ENCODE data around the gene FBF1.

The FBF1 gene

GRCh38 chr17:75901727-75902126, 39.1 kb downstream of the FBF1 start:
- DNase-seq (ENCODE audit: low read depth) = no peak
- no peak for TF ChIP-seq CTCF (IDR thresholded peaks at IDR 0.05; ENCODE audit: low read depth, low read length, missing control alignments)
- no peak overlapping the region for H3K4me3 ChIP-seq (ENCODE audit: low read depth, low read length)
- in situ Hi-C loops (cut with HindIII; ENCODE audit: low sequenced_read_pairs) = no loop called here

DNA sequence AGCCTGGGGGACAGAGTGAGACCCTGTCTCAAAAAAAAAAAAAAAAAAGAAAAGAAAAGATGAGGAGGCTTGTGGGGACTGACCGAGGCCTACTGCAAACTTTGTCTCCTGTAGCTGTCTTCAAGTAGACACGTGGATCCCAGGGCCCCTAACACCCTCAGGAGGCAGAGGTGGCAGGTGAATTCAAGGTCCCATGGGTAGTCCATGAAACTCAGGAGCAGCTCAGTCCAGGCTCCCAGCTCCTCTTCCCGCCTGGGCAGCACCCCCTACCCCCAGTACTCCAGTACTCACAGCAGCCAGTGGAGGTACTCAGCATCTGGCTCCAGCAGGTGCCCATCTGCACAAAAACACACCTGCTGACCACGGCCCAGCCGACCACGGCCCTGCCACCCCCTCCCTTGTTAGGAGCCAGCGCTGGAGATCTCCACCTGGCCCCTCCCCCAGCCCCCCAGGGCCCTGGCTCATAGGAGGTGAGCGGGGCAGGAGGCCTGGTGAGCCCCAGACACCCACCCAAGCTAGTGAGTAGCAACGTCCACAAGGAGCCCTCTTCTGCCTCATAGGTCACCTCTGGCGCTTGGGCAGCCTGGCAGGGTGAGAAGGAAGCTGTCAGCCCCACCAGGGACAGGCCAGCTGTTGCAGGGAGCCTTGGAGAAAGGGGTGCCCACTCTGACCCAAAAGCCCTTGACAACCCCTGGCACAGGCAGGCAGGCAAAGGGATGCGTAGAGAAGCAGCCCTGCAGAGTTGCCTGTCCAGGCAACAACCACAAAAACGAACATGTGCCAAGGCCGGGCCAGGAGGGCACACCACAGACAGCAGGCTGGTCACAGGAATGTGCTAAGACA, 39.9 kb downstream of the FBF1 start:
- H3K4me3 ChIP-seq (ENCODE audit: low read depth, low read length) = no peak overlapping the region
- DNase-seq (ENCODE audit: low read depth) = no peak
- in situ Hi-C loops (cut with HindIII; ENCODE audit: low sequenced_read_pairs) = no loop called here
- TF ChIP-seq CTCF (IDR thresholded peaks at IDR 0.05; ENCODE audit: low read depth, low read length, missing control alignments) = no peak

DNA sequence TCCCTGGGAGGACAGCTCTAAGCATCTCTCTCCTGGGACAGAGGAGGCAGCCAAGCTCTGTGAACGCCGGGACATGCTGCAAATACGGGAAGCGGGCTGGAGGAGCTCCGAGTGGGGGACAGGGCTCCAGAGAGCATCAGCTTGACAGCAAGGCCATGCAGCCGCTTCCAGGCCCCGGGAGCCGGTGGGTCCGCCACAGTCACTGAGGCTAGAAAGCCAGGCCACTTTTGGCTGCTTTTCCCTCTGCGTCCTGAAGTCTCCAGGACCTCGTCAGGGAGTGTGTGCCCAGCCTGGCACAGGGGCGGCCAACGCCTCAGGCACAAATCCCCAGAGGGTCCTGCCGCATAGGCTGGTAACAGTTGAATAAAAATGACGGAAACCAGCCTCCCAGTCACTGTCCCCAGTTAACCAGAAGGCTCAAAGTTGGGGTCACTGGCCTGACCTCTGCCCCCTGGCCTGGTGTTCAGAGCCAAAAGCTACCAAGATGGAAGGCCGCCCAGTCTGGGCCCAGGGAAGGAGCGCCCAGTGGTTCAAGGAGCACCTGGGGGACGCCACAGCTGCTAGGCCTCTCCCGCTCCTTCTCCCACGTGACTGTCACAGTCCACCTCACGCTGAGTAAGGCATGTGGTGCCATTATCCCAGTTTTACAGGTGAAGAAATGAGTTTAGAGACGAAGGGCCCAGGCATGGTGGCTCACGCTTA, 40.9 kb downstream of the FBF1 start:
- no peak overlapping the region for H3K4me3 ChIP-seq (ENCODE audit: low read depth, low read length)
- in situ Hi-C loops (cut with HindIII; ENCODE audit: low sequenced_read_pairs) = no loop called here
- DNase-seq (ENCODE audit: low read depth) = no peak
- no peak for TF ChIP-seq CTCF (IDR thresholded peaks at IDR 0.05; ENCODE audit: low read depth, low read length, missing control alignments)

DNA sequence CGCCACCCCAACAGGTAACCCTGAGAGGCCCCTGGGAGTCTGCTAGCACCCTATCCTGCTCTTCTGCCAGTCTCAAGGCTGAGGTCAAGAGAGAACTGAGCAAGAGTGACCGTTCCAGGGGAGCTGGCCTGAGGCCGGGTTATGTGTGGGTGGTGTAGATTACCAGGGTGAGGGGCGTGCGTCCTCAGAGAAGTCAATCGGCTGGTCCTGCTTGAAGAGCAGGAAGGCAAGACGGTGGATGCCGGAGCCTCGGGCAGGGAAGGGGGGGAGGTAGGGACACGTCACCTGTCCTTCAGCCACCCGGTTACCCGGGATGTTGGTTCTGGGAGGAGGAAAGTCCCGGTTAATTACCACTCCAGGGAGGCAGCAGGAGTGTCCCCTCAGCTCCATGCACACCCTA, 41.5 kb downstream of the FBF1 start:
- no peak for DNase-seq (ENCODE audit: low read depth)
- no peak overlapping the region for H3K4me3 ChIP-seq (ENCODE audit: low read depth, low read length)
- in situ Hi-C loops (cut with HindIII; ENCODE audit: low sequenced_read_pairs) = no loop called here
- TF ChIP-seq CTCF (IDR thresholded peaks at IDR 0.05; ENCODE audit: low read depth, low read length, missing control alignments) = no peak

GRCh38 chr17:75898791-75899190, 42.1 kb downstream of the FBF1 start:
- TF ChIP-seq CTCF (IDR thresholded peaks at IDR 0.05; ENCODE audit: low read depth, low read length, missing control alignments) = no peak
- no peak overlapping the region for H3K4me3 ChIP-seq (ENCODE audit: low read depth, low read length)
- in situ Hi-C loops (cut with HindIII; ENCODE audit: low sequenced_read_pairs) = no loop called here
- DNase-seq (ENCODE audit: low read depth) = no peak

DNA sequence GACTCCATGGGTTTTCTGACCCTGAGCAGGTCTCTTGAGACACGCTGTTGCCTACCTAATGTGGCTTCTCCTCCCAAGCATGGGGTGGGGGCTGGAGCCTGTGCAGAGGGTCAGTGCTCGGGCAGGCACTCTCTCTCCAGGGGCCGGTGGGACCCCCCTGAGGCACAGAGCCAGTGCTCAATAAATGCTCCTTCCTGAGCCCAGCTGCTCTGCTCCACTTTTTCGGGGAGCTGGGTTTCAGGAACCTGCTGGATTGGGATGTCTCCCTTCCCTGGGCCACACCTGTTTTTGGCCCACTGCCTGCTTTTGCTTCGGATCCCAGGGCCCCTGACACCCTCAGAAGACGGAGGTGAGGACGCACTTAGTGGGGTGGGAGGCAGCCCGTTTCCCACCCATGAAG, 42.8 kb downstream of the FBF1 start:
- in situ Hi-C loops (cut with HindIII; ENCODE audit: low sequenced_read_pairs) = no loop called here
- no peak for TF ChIP-seq CTCF (IDR thresholded peaks at IDR 0.05; ENCODE audit: low read depth, low read length, missing control alignments)
- no peak overlapping the region for H3K4me3 ChIP-seq (ENCODE audit: low read depth, low read length)
- no peak for DNase-seq (ENCODE audit: low read depth)

Measured in astrocyte of the cerebellum (primary cell).